Left lobe of liver (tissue), 2 donors: ENCODE results near the gene ACVRL1. TPM values are rescaled to one million over a fixed set of nuclear protein-coding genes. Genes with fewer than 3 reads are reported as not detected.

ENCODE experiments used
- ATAC-seq: fragments of 200-7000 bp; cut with Tn5 transposase; one replicate; pipeline ENCODE4 v1.9.1; 2020; ENCODE audit warnings: mild to moderate bottlenecking, moderate library complexity
- DNase-seq: peaks from one replicate; pipeline ENCODE4 v3.0.0-alpha.2; 2020; ENCODE audit warnings: low spot score
- total RNA-seq: library from RNA; stranded (reverse); gene quantifications from one replicate; pipeline ENCODE4 v1.2.1, GENCODE V29; 2021
- donor health status: DM: no; HTN: no; CAD: no; lungs with moderate emphysema.
- donor health status: DM: no; HTN: yes; CAD: no.

The ACVRL1 gene
- total RNA-seq, 1 donor from 2014 or later = 7.1 TPM

DNA sequence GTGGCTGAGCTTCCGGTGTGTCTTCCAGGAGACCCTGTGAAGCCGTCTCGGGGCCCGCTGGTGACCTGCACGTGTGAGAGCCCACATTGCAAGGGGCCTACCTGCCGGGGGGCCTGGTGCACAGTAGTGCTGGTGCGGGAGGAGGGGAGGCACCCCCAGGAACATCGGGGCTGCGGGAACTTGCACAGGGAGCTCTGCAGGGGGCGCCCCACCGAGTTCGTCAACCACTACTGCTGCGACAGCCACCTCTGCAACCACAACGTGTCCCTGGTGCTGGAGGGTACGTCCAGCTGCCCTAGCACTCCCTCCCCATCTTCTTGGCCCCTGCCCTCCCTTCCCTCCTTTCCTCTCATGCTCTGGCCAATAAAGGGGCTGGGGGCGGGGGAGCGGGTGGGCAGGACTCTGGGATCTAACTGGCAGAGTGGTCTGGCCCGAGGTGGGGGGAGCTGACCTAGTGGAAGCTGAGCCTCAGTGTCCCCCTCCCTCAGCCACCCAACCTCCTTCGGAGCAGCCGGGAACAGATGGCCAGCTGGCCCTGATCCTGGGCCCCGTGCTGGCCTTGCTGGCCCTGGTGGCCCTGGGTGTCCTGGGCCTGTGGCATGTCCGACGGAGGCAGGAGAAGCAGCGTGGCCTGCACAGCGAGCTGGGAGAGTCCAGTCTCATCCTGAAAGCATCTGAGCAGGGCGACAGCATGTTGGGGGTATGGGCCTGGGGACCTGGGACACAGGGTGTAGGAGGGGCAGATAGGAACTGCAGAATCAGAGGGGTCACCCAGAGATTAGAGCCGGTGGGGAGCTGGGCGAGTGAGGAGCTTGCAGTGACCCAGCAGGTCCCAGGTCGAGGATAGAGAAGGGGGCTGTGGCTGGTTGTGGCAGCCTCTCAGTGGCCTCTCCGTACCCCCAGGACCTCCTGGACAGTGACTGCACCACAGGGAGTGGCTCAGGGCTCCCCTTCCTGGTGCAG, 6.0 kb downstream of the ACVRL1 start:
- DNase-seq (no peak), ATAC-seq (no peak)

DNA sequence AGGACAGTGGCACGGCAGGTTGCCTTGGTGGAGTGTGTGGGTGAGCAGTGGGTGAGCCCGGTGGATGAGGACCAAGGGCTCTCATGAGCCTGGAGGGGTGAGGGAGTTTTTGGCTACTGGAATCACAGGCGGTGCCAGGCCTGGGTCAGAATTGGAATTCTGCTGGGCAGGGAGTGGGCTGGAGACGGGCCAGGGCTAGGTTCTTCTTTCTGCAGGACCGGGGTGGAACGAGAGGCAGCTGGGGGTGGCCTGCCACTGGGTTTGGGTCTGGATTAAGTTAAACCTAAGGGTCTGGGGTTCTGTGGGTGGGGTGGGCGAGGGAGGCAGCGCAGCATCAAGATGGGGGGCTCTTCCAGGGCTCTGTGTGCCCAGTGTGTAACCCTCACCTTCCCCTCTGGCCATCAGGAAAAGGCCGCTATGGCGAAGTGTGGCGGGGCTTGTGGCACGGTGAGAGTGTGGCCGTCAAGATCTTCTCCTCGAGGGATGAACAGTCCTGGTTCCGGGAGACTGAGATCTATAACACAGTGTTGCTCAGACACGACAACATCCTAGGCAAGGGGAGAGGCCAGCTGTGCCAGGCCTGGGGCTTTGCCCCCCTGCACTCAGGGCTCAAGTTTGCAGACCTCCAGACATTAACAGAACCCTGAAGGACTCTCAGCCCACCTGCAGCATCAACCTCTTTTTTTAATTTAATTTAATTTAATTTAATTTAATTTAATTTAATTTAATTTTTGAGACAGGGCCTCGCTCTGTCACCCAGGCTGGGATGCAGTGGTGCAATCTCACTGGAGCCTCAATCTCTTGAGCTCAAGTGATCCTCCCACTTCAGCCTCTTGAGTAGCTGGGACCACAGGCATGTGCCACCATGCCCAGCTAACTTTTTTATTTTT, 7.0 kb downstream of the ACVRL1 start:
- ATAC-seq (no peak), DNase-seq (no peak)

DNA sequence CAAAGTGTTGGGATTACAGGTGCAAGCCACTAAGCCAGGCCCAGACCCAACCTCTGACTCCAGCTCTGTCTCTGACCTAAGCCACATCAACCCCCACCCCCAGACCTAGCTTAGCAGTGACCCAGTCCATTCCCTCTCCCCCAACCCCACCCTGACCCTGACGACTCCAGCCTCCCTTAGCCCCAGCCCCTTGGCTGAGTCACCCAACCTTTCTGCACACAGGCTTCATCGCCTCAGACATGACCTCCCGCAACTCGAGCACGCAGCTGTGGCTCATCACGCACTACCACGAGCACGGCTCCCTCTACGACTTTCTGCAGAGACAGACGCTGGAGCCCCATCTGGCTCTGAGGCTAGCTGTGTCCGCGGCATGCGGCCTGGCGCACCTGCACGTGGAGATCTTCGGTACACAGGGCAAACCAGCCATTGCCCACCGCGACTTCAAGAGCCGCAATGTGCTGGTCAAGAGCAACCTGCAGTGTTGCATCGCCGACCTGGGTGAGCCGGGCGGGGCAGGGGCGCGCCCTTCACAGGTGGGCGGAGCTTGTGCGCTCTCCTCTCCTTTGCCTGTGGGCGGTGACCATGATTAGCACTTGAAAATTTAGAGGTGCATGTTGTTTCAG, 7.8 kb downstream of the ACVRL1 start:
- no peak for ATAC-seq
- DNase-seq = no peak

DNA sequence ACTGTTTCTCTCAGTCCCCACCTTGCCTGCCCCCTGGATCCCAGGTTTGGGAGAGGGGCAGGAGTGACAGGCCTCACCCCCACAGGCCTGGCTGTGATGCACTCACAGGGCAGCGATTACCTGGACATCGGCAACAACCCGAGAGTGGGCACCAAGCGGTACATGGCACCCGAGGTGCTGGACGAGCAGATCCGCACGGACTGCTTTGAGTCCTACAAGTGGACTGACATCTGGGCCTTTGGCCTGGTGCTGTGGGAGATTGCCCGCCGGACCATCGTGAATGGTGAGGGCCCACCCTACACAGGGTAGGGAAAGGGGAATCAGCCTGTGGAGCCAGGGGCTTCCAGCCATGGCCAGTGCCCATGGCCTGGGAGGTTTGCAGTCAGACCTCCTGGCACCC, 8.6 kb downstream of the ACVRL1 start:
- DNase-seq (no peak), ATAC-seq (no peak)

DNA sequence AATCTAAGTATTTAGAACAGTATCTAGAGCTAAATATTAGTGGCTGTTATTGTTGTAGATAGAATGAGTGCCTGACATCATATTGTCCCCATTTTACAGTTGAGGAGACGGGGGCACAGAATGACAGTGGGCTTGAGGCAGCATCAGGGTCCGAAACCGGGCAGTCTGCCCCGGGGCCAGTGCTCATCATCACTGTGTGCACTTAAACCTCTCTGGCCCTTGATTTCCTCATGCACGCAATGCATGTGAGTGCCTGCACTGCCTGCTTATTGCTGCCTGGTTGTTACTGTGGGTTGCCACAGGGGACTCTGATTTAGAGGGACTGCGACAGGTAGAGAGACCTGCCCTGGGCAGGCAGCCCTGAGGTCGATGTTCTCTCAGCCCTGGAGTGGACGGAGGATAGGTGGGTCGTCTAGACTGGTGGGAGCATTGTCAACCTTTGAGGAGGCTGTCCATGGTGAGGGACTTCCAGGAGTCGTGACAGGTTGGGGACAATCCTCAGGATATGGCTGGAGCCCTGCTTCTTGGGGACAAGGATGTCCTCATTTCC, 9.8 kb downstream of the ACVRL1 start:
- no peak for DNase-seq
- ATAC-seq = no peak

DNA sequence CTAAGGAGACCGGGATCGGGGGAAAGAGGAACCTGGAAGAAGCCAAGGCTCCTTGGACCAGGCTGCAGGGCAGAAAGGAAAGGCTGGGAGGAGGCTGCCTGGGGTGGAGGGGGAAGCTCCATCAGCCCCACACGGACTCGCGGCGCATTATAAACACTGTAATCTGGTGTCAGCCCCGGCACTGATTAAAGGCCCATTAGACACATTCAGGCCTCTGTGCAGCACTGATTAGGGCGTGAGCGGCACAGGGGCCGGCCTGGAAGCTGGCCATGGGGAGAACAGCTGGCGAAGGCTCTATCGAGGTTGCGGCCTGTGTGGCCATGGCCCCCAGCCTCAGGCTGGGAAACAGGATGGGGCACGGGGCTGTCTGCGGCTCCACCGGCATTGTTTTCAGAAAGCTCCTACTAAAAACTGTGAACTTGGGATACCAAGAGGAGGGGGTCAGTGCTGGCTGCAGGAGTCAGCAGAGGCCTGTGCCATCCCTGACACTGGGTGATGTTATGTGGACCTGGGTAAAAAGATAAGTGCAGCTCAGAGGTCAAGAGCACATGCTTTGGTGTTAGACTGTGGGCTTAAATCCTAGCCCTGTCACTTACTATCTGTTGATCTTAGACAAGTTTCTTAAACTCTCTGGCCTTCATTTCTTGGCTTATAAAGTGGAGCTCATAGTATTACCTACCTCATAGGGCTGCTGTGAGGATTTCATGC, 10.6 kb downstream of the ACVRL1 start:
- DNase-seq (no peak), ATAC-seq (no peak)

DNA sequence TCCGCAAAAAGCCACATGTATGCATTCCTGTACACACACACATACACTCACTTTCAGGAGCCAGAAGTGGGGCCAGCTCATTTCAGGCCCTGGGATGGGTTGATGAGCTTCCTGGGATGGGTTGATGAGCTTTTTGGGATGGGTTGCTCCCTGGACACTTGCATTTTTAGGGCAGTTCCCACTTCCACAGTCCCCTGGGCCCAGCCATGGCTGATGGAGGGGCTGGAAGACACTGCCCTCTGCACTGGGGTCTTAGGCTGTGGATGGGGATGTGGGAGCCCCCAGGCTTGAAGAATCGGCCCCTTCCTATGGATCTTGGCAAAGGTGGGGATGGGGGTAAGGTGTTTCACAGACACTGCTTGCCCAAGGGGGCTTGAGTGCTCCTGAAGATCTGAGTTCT, 12.7 kb downstream of the ACVRL1 start:
- DNase-seq (no peak), ATAC-seq (no peak)

DNA sequence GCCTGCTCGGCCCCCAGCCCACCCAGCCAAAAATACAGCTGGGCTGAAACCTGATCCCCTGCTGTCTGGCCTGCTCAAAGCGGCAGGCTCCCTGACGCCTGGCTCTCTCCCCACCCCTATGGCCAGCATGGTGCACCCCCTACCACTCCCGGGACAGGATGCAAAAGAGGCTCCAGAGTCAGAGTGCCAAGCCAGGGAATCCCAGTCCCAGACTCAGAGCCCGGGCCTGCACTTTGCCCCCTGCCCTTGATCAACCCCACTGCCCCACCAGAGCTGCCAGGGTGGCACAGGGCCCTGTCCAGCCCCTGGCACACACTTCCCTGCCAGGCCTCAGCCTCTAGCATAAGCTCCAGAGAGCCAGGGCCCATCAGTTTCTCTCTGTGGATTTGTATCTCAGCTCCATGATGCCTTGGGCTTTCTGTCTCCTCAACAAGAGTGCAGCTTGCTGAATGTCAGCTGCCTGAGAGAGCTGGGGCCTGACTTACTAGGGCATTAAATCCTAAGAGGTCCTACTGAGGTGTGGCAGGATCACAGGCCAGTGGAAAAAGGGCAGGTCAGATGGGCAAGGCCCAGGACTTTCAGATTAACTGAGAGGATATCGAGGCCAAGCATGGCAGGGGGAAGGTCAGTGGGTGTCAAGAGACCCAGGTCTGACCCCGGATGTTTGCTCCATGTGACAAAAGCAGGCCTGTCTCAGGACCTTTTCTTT, 13.9 kb downstream of the ACVRL1 start:
- peak; percentile 84 for ATAC-seq
- DNase-seq = peak; percentile 94

DNA sequence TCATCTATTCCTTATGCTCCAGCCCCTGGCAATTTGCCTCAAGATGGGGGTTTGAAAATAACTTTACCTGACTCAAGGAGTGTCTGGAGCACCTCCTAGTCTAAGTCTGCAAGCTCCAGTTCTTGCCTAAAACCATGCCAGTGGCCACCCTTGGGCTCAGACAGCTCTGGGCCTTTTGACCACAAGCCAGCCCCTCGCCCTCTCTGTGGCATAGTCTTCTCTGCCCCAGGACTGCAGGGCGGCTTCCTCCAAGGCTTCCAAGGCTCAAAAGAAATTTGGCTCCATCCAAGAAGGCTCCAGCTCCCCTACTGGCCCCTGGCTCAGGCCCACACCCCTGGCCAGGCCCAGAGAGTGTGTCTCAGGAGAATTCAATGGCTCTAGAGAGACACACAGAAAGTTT, 14.8 kb downstream of the ACVRL1 start:
- no peak for ATAC-seq
- no peak for DNase-seq

DNA sequence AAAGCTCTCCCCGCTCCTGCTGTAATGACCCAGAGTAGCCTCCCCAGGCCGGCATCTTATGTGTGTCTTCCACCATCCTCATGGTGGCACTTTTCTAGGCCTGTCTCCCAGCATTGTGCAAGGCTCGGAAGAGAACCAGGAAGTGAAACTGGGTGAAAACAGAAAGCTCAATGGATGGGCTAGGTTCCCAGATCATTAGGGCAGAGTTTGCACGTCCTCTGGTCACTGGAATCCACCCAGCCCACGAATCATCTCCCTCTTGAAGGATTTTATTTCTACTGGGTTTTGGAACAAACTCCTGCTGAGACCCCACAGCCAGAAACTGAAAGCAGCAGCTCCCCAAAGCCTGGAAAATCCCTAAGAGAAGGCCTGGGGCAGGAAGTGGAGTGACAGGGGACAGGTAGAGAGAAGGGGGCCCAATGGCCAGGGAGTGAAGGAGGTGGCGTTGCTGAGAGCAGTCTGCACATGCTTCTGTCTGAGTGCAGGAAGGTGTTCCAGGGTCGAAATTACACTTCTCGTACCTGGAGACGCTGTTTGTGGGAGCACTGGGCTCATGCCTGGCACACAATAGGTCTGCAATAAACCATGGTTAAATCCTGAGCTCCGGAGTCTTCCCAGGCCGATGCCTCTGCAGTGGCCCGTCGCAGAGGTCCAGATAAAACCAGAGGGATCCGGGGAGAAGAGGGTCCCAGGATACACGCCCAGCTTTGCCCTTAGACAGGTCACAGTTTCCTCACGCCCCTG, 15.6 kb downstream of the ACVRL1 start:
- ATAC-seq (peak; percentile 62), DNase-seq (peak; percentile 80)

DNA sequence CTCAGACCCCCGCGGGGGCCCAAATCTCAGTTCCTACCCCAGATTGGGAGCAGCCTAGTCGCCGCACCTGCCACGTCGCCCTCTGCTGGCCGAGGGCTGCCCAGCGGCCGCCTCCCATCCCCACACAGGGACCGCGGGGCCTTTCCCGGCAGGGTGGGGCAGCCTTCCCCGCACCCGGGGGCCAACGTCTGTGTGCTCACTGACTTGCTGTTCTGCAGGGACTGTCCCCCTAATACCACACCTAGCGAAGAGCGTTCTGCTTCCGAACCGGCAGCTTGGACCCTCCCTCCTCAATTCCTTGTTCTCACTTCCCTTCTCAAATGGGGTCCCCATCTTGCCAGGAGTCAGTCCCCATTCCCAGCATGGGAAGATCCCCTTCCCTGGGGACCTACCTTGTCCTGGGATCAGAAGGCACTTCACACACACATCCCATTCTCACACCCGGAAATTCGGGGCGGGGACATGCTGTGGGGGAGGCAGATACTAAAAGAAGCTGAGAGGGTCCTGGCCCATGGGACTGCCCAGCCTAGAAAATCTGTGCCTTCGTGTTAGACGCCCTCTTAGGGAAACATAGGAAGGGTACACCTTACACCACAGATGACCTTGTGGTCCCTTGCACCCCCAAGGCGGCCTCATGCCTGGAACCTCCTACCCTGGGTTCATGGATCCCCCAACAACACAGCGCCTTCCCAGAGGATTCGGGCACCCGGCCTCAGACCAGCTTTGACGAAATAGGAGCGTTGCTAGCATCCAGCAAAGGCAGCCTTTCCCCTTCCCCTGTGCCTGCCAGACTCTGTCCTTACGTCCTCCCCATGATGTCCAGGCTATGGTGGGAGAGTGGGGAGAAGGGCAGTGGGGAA, 16.4 kb downstream of the ACVRL1 start:
- ATAC-seq = peak; percentile 38
- DNase-seq = peak; percentile 64

DNA sequence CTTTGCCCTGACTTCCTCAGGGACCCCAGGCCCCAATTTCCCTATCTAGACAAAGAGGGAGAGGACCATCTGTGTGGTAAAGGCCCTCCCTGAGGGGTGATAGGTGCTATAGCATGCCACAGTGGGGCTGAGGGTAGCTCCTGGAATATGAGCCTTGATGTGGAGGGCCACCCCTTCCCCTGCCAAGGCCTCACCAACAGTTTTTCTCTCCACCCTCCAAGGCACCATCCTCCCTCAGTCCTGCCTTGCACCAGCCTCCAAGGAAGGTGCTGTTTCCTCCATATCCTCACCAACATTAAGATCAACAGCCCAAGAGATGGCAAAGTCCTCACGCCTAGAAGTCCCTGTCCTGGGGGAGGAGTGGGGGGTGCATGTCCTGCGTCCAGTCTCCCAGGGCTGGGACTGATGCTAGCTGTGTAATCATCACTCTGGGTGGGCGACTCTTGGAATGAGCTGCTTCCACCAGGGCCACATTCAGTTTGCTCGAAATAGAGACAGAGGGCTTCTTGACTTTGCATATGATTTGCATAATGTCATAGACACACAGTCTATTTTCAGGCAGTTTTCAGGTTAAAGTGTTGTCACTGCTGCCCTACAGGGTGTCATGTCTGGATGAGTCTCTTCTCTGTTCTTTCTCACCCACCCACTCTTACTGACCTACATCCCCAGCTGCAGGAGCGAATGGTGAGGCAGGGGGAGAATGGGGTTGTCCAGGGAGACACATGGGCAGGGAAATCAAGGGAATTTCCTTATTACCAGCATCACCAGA, 17.4 kb downstream of the ACVRL1 start:
- no peak for ATAC-seq
- DNase-seq = no peak

DNA sequence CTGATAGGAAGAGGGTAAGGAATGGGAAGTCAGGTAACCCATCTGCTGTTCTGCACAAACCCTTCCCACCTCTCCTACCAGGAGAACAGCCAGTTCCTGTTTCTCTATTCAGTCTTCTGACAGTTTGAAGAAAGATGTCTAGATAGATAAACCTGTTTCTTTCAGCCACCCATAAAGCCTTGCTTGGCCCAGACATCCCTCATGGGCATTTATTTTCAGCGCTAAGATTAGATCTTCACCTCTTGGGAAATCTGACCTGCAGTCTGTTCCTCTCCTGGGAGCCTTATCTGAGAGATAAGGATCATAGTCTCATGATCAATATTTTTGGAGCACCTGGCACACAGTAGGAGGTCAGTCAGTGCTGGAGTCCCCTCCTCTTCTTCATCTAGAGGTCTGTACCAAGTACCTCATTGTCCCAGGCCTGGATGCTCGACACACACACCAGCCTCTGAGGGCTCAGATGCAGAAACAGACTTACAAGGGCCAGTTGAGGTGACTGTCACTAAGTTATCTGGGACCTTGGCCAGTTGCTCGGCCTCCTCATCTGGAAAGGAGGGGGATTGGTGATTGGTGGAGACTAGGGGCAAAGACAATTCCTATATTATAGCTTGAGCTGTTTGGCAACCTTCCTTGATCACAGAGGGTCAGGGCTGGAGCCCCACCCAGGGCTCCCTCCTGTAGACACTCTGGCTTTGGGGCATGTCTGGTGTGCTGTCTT, 18.2 kb downstream of the ACVRL1 start:
- no peak for DNase-seq
- ATAC-seq = no peak

DNA sequence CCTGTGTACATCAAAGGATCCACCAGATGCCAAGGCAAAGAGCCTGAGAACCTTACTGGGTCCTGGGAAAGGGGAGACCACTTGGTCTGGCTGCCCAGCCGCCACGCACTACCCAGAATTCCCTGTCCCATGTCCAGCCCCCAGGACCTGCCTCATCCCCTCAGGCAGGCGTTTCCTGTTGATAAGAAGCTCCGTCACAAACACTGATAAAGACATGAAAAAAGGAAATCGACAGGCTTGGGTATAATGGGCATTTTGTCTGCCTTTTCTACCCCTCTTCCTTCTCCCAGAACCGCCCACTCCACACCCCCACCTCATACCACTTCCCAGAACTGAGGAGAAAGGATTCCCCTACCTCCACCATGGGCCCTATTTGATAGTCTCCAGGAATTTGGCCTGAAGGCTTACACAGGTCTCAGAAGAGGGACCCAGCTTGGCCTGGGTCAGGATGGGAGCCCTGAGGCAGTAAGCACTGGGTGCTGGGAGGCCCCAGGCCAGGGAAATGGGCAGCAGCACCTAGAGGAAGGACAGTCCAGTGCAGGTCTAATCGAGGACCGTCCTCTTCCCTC, 18.8 kb downstream of the ACVRL1 start:
- ATAC-seq = peak; percentile 3
- DNase-seq = no peak

DNA sequence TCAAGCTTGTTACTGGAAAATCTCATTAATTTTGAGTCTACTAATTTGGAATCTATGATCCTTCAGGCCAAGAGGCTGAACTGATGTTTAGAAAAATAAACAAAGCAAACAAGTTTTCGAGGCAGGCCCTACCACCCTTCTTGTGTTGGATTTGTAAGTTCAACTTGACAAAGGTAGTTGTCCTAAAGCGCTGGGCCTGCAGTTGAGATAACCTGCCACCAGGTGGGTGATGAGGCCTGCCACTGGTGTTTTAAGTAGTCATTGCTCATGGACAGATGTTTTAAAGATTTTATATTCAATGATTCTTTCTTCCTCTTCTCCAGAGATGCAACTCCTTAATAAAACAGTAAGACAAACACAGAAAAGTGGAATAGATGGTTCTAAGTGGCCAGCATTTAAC, 19.4 kb downstream of the ACVRL1 start:
- ATAC-seq (peak; percentile 70), DNase-seq (peak; percentile 75)
